Keratinocyte (primary cell): Measurements from ENCODE around the gene BCOR.

ENCODE experiments used
- EZH2 ChIP-seq: IDR thresholded peaks from one replicate; pipeline ENCODE4 v1.6.1; 2012; ENCODE audit warnings: inconsistent platforms, mild to moderate bottlenecking, low read length, moderate library complexity
- TF ChIP-seq, protein P1 (sequence below), 3 experiments: IDR thresholded peaks in 1 of 3; conservative IDR thresholded peaks in 1 of 3; optimal IDR thresholded peaks in 1 of 3; 2 replicates in 2 of 3; 3 replicates in 1 of 3; pipeline versions ENCODE3 to v1.5.1; 2011; ENCODE audit warnings: low read length in 3 of 3, mild to moderate bottlenecking in 3 of 3, moderate library complexity in 2 of 3, control low read depth in 1 of 3, inconsistent platforms in 1 of 3; ENCODE audit not compliant: insufficient read depth in 2 of 3; ENCODE audit errors: extremely low read depth in 1 of 3

DNA sequence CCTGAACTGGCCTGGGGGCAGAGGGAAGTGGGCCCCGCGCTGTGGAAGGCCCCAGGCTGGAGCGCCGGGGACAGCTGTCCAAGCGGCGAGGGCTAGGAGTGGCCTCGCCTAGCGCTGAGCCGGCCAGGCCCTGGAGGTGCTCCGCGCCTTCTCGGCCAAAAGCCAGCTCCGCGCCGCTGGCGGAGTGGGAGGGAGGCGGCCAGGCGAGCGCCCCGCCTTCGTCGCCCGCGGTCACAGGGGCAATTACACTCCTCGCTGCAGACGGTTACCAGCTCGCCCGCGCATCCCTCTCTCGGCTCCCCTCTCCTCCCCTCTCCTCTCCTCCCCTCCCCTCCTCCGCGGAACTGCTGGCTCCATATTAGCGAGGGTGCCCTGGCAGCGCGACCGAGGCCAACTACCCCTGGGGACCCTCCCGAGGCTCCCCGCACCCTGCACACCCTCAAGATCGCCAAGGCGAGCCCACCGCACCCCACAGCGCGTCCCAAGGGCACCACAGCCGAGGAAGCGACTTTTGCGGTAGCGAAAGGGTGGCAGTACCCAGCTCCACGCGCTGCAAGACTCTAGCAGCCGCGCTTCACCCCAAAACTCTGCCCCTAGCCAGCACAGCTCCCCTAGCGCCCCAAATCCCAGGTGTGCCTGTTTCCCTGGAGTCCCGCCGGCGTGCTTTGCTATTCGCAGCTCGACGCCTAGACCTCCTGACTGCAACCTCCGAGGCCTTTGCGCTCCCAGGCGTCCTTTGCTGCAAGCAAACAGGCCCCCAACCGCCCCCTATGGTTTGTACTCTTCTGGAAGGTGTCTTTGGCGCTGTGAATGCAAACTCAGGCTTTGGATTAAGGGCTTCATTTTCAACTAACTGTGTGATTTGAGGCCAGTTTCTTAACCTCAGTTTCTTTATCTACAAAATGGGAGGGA lies 91.4 kb downstream of the BCOR start:
- peak; percentile 66 for TF ChIP-seq EZH2
- TF ChIP-seq, protein P1, sequence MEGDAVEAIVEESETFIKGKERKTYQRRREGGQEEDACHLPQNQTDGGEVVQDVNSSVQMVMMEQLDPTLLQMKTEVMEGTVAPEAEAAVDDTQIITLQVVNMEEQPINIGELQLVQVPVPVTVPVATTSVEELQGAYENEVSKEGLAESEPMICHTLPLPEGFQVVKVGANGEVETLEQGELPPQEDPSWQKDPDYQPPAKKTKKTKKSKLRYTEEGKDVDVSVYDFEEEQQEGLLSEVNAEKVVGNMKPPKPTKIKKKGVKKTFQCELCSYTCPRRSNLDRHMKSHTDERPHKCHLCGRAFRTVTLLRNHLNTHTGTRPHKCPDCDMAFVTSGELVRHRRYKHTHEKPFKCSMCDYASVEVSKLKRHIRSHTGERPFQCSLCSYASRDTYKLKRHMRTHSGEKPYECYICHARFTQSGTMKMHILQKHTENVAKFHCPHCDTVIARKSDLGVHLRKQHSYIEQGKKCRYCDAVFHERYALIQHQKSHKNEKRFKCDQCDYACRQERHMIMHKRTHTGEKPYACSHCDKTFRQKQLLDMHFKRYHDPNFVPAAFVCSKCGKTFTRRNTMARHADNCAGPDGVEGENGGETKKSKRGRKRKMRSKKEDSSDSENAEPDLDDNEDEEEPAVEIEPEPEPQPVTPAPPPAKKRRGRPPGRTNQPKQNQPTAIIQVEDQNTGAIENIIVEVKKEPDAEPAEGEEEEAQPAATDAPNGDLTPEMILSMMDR (optimal IDR thresholded peaks at IDR 0.05 in 1 of 3, IDR thresholded peaks at IDR 0.05 in 1 of 3, conservative IDR thresholded peaks at IDR 0.05 in 1 of 3; ENCODE audit: extremely low read depth in 1 of 3, insufficient read depth in 2 of 3, low read length in 3 of 3) = no peak
